ENCODE measurements around the gene CXCR4. TPM values are rescaled to one million over a fixed set of nuclear protein-coding genes. Genes with fewer than 3 reads are reported as not detected.

CXCR4 gene
- total and polyA plus RNA-seq, 3 donors from 2014 or later, result 3.7 to 12.3 (median 9.5) TPM

DNA sequence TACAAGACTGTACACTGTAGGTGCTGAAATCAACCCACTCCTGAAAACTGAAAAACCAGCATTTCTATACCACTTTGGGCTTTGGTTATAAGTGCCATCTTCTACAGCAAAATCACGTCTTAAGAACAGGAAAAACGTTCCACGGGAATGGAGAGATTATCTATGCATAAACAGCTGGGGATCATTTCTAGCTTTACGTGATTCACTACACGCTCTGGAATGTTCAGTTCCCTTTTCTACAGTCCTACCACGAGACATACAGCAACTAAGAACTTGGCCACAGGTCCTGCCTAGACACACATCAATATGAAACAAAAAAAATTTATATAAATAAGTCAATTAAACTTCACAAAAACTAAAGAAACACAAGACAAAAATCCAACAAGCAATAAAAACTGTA, 3.6 kb downstream of the CXCR4 start:
- H3K4me3 ChIP-seq, result no peak overlapping the region
- 83 to 89% methylated on average over 6 of the region's 6 CpGs for WGBS, 2 donors
- intact Hi-C loops (cut with DNase I; ENCODE audit: low total_unique reads), result no loop called here
- no peak overlapping the region for H3K27ac ChIP-seq
- no peaks in the 10 kb centered on the region for H3K36me3 ChIP-seq (ENCODE audit: low read depth, missing control alignments)
- no peaks in the 10 kb centered on the region for H3K9me3 ChIP-seq
- H3K4me1 ChIP-seq, result peaks cover 5% of the 10 kb centered on the region
- no peak for DNase-seq
- H3K27me3 ChIP-seq, result no peaks in the 10 kb centered on the region
- TF ChIP-seq, protein P1, sequence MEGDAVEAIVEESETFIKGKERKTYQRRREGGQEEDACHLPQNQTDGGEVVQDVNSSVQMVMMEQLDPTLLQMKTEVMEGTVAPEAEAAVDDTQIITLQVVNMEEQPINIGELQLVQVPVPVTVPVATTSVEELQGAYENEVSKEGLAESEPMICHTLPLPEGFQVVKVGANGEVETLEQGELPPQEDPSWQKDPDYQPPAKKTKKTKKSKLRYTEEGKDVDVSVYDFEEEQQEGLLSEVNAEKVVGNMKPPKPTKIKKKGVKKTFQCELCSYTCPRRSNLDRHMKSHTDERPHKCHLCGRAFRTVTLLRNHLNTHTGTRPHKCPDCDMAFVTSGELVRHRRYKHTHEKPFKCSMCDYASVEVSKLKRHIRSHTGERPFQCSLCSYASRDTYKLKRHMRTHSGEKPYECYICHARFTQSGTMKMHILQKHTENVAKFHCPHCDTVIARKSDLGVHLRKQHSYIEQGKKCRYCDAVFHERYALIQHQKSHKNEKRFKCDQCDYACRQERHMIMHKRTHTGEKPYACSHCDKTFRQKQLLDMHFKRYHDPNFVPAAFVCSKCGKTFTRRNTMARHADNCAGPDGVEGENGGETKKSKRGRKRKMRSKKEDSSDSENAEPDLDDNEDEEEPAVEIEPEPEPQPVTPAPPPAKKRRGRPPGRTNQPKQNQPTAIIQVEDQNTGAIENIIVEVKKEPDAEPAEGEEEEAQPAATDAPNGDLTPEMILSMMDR (IDR thresholded peaks at IDR 0.05), result no peak
- TF ChIP-seq POLR2A (IDR thresholded peaks at IDR 0.05), result no peak

GRCh38 chr2:136113209-136113971, 4.6 kb downstream of the CXCR4 start:
- Histone ChIP-seq H3K27me3 (no peaks in the 10 kb centered on the region), H3K27ac (no peak overlapping the region), H3K4me3 (no peak overlapping the region), H3K4me1 (peaks cover 5% of the 10 kb centered on the region), H3K9me3 (no peaks in the 10 kb centered on the region), H3K36me3 (ENCODE audit: low read depth, missing control alignments) (no peaks in the 10 kb centered on the region)
- 79 to 83% methylated on average over 6 of the region's 6 CpGs for WGBS, 2 donors
- intact Hi-C loops (cut with DNase I; ENCODE audit: low total_unique reads), result no loop called here
- DNase-seq, result no peak
- TF ChIP-seq POLR2A (IDR thresholded peaks at IDR 0.05), result no peak
- TF ChIP-seq, protein P1 (IDR thresholded peaks at IDR 0.05), result no peak

GRCh38 chr2:136112317-136113208, 5.4 kb downstream of the CXCR4 start:
- H3K27ac ChIP-seq, result no peak overlapping the region
- no peaks in the 10 kb centered on the region for H3K27me3 ChIP-seq
- H3K9me3 ChIP-seq, result no peaks in the 10 kb centered on the region
- no peak for DNase-seq
- WGBS, 2 donors, result 68 to 77% methylated on average over 5 of the region's 5 CpGs
- intact Hi-C loops (cut with DNase I; ENCODE audit: low total_unique reads), result no loop called here
- TF ChIP-seq, protein P1 (IDR thresholded peaks at IDR 0.05), result no peak
- no peak for TF ChIP-seq POLR2A (IDR thresholded peaks at IDR 0.05)
- peaks cover 5% of the 10 kb centered on the region for H3K4me1 ChIP-seq
- no peak overlapping the region for H3K4me3 ChIP-seq
- H3K36me3 ChIP-seq (ENCODE audit: low read depth, missing control alignments), result no peaks in the 10 kb centered on the region

DNA sequence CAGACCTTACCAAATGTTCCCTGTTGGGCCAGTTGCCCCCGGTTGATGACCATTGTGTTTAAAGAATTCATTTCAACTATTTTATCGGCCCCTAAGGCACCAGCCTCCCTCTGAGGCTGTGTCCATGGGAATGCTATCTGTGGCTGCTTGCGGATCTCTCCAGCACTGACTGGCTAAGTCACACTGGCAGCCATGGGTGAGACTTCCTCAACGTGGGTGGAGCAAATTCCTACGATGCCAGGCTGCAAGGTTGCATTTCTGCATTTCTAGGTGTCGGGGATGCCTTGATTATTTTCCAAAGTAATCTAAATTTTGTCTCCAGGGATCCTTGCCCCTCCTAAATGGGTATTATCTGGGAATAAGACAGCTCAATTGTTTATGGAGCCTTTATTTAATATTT, 6.2 kb downstream of the CXCR4 start:
- H3K27me3 ChIP-seq, result no peaks in the 10 kb centered on the region
- no peaks in the 10 kb centered on the region for H3K9me3 ChIP-seq
- DNase-seq, result no peak
- H3K36me3 ChIP-seq (ENCODE audit: low read depth, missing control alignments), result no peaks in the 10 kb centered on the region
- intact Hi-C loops (cut with DNase I; ENCODE audit: low total_unique reads), result no loop called here
- 85 to 92% methylated on average over 6 of the region's 6 CpGs for WGBS, 2 donors
- peaks cover 5% of the 10 kb centered on the region for H3K4me1 ChIP-seq
- TF ChIP-seq, protein P1 (IDR thresholded peaks at IDR 0.05), result no peak
- no peak overlapping the region for H3K4me3 ChIP-seq
- H3K27ac ChIP-seq, result no peak overlapping the region

Data from testis (tissue), 3 donors.